Central memory CD8-positive, alpha-beta T cell (primary cell): ENCODE results near the gene CD52.

Source experiments
- ATAC-seq: fragments of 150-1000 bp; cut with Tn5 transposase; replicated peaks from 2 replicates; pipeline ENCODE4 v1.10.0; 2022; ENCODE audit warnings: mild to moderate bottlenecking, moderate FRiP score, moderate number of reproducible peaks; ENCODE audit not compliant: poor library complexity, severe bottlenecking; ENCODE audit errors: extremely low read depth
- DNase-seq, 2 donors: peaks; one replicate each; pipeline ENCODE4 v3.0.0; 2021; ENCODE audit warnings: low spot score in 2 of 2
- H3K27ac Mint-ChIP-seq: one replicate; pipeline ENCODE4 v1.8.0; 2022; ENCODE audit warnings: low read depth, mild to moderate bottlenecking, moderate library complexity, mixed read lengths
- H3K27me3 Mint-ChIP-seq: one replicate; pipeline ENCODE4 v1.8.0; 2022; ENCODE audit warnings: mixed read lengths
- H3K36me3 Mint-ChIP-seq: one replicate; pipeline ENCODE4 v1.8.0; 2022; ENCODE audit warnings: mild to moderate bottlenecking, moderate library complexity, mixed read lengths; ENCODE audit not compliant: insufficient read depth
- H3K4me1 Mint-ChIP-seq: one replicate; pipeline ENCODE4 v1.8.0; 2022; ENCODE audit warnings: mixed read lengths
- H3K4me3 Mint-ChIP-seq: one replicate; pipeline ENCODE4 v1.8.0; 2022; ENCODE audit warnings: mild to moderate bottlenecking, moderate library complexity, mixed read lengths
- H3K9me3 Mint-ChIP-seq: one replicate; pipeline ENCODE4 v1.8.0; 2022; ENCODE audit warnings: mixed read lengths

CD52 gene

DNA sequence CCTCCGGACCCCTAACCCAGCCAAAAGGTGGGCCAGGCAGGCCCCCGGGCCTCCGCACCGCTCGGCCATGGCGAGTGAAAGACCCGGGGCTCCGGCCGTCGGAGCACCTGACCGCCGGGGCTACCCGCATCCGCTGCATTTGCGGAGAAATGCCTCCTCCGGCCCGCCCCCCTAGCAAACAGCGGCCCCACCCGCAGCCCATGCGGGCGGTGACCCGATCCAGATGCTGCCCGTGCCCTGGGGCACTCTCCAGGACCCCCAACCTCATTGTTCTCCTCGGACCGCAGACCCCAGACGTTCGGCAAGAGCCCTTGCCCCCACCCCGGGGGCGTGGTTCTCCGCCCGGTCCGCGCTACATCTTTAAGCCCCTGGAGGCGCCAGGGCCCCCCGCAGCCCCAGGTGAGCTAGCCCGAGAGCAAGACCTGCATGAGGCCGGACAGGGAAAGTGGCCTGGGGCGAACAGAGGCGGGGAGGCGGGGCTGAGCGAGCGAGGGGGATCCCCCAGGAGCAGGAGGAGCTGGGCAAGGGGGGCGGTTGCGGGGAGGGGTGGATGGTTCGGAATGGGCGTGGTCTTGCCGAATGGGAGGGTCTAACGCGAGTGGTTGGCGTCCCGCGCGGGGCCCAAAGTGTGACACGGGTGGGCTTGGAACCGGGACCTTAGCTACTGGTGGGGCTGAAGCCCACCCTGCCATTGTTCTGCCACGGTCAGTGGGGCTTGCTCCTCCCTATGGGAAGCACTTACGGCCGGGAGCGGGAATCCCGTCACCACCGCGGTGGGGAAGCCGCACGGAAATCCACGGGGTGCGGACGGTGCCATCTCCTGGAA is 42.4 kb downstream of the CD52 start:
- Mint-ChIP-seq H3K4me3 (peak overlapping the region; percentile 69), H3K4me1 (peaks cover 51% of the 10 kb centered on the region), H3K36me3 (peaks cover 9% of the 10 kb centered on the region), H3K9me3 (no peaks in the 10 kb centered on the region), H3K27ac (peak overlapping the region; percentile 52), H3K27me3 (peaks cover 61% of the 10 kb centered on the region)
- ATAC-seq = no peak
- DNase-seq = no peak

DNA sequence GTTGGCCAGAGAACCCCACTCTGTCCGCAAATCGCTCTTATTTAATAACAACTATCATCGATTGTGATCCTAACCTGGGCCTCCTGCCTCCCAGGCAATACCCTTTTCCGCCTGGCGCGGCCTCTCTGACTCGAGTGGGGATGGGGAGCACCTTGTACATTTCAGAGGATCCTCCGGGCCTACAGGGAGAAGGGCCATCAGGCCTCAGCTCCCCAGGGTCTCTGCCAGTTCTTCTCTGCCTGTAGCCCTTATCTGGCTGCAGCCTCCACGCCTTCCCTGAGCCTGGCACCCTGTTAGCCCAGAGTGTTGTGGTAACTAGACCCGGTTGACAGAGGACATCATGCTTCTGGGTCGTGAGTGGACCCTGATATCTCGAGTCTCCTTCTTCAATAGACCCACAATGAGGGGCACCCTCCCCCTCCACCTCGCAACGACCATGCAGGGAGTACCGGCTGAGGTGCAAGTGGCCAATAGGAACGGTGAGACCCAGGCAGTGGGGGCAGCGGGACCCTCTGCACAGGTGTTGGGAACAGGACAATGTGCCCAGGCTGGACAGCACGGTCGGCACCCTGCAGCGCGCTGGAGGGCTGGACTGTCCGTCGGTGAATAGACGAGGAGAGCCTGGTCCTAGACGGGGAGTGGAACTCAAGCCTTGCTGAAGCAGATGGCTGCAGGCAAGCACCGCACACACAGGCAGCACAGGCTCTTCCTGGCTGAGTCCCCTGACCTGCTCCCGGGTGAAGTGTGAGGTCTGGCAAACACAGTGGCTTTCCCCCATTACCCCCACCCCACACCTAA is 43.2 kb downstream of the CD52 start:
- Mint-ChIP-seq H3K4me1 (peaks cover 46% of the 10 kb centered on the region), H3K4me3 (peak overlapping the region; percentile 69), H3K27me3 (peaks cover 61% of the 10 kb centered on the region), H3K27ac (no peak overlapping the region), H3K9me3 (no peaks in the 10 kb centered on the region), H3K36me3 (peaks cover 9% of the 10 kb centered on the region)
- DNase-seq (no peak), ATAC-seq (no peak)

DNA sequence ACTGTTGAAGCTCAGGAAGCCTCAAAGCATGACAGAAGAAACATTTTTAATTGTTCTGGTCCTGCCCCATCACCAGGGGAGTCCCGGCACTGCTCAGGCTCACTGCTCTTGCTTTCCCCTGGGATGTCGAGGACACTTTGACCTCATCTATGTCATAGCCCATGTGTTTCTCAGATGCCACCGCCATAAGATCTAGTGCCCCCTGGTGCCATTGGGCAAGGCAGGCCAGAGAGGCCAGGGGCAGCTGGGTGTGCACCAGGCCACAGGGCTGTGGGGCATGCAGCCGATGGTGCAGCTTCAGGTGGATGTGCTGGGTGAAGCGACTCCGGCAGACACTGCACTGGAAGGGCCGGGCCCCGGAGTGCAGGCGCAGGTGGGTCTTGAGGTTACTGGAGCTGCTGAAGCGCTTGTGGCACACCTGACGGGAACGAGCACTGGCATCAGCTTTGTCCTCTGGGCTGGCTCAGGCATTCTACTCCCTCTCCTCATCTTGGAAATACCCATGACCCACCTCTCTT is 43.9 kb downstream of the CD52 start:
- ATAC-seq (no peak), DNase-seq (no peak)
- Mint-ChIP-seq H3K36me3 (peaks cover 9% of the 10 kb centered on the region), H3K4me1 (peaks cover 46% of the 10 kb centered on the region), H3K27ac (no peak overlapping the region), H3K27me3 (peaks cover 61% of the 10 kb centered on the region), H3K9me3 (no peaks in the 10 kb centered on the region), H3K4me3 (no peak overlapping the region)

DNA sequence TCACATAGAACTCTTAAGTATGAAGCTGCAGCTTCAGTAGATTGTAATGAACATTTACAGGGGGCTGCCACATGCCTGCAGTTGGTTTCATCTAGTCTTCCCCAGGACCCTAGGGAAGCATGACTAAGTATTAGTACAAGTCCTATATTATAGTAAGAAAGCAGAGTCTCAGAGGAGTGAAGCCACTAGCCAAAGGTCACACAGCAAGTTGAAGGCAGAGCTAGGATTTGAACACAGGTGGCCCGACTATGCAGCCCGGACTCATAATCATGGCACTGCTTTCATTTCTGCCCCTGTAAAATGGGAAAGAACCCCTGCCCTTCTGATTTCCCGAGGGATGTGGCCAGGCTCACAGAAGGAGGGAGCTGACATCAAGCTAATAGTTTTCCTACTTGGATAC is 44.6 kb downstream of the CD52 start:
- H3K27ac Mint-ChIP-seq = no peak overlapping the region
- peaks cover 9% of the 10 kb centered on the region for H3K36me3 Mint-ChIP-seq
- H3K4me3 Mint-ChIP-seq = no peak overlapping the region
- H3K9me3 Mint-ChIP-seq = no peaks in the 10 kb centered on the region
- ATAC-seq (no peak), DNase-seq (no peak)
- peaks cover 46% of the 10 kb centered on the region for H3K4me1 Mint-ChIP-seq
- H3K27me3 Mint-ChIP-seq = peaks cover 61% of the 10 kb centered on the region

DNA sequence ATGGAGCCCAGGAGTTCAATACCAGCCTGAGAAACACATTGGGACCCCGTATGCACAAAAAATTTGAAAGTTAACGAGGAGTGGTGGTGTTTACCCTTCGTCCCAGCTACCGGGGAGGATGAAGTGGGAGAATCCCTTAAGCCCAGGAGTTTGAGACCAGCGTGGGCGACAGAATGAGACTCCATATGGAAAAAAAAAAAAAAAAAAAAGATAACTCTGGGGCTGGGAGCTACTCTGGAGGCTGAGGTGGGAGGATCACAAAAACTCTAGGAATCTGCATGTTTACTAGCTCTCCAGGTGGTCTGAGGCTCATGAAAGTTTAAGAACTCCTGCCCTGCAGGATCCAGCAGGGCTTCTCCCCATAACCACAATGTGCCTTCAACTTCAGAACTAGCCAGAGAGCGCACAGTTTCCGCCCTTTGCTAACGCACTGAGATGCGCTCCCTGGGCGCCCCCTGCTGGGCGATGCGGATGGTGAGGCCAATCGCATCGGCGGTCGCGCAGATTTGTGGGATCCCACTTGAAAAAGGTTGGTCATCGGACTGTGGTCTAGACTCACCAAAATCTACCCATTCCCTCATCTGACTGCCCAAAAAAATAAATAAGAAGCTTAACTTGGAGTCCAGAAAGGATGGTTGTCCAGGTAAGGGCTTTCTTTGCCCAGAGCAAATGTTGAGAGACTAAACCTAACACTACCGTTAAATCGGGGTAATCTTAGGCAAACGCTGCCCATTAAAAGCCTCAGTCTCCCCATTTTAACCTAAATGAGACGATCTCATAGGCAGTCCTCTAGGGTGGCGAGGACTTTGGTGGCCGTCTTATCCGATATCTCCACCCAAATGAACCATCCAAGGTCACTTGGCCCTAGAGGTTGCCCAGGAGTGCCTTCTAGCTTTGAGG is 46.0 kb downstream of the CD52 start:
- peak; percentile 78 for ATAC-seq
- Mint-ChIP-seq H3K4me1 (peaks cover 41% of the 10 kb centered on the region), H3K27me3 (peaks cover 58% of the 10 kb centered on the region), H3K27ac (no peak overlapping the region), H3K9me3 (no peaks in the 10 kb centered on the region), H3K36me3 (peaks cover 8% of the 10 kb centered on the region), H3K4me3 (peak overlapping the region; percentile 25)
- DNase-seq = peak; percentile 73 to 83

DNA sequence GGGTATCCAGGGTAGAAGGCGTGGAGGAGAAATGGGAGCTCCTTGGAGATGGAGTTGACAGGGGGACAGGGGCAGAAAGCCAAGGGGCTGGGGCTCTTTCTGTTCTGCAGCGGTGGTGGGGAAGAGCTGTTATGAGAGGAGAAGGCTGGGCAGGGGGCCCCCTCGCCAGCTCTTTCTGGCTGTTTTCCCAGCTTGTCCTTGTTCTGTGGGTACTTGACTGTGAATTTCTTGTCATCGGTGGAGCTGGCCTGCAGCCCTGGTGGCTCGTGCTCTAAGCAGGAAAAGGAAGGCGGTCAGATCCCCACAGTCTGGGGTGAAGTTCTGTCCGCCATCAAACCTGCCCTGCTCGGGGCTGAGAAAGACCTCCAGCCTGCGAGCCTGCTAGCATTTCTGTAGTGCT is 47.2 kb downstream of the CD52 start:
- ATAC-seq = no peak
- Mint-ChIP-seq H3K4me3 (no peak overlapping the region), H3K36me3 (peaks cover 8% of the 10 kb centered on the region), H3K4me1 (peaks cover 34% of the 10 kb centered on the region), H3K27me3 (peaks cover 47% of the 10 kb centered on the region), H3K27ac (no peak overlapping the region), H3K9me3 (no peaks in the 10 kb centered on the region)
- no peak for DNase-seq

DNA sequence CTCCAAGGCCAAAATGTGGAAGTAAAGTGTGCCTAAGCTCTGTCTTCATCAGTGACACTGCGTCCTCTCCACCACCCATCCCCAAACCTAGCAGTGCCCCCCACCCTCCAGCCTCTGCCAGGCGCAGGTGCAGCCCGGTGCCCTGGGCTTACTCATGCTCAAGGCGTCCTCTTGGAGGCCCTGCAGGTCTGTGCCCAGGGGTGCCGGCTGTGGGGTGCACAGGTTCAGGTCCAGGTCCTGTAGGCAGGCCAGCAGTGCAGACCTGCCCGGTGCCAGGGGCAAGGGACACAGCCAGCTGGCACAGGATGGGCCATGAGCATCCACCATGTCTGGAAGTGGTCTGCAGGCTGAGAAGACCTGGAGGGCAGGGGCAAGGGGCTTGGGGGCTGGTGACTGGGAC is 49.7 kb downstream of the CD52 start:
- DNase-seq = no peak
- Mint-ChIP-seq H3K4me3 (no peak overlapping the region), H3K27me3 (peaks cover 22% of the 10 kb centered on the region), H3K27ac (no peak overlapping the region), H3K36me3 (peaks cover 3% of the 10 kb centered on the region), H3K9me3 (peaks cover 5% of the 10 kb centered on the region), H3K4me1 (peaks cover 36% of the 10 kb centered on the region)
- ATAC-seq = no peak

DNA sequence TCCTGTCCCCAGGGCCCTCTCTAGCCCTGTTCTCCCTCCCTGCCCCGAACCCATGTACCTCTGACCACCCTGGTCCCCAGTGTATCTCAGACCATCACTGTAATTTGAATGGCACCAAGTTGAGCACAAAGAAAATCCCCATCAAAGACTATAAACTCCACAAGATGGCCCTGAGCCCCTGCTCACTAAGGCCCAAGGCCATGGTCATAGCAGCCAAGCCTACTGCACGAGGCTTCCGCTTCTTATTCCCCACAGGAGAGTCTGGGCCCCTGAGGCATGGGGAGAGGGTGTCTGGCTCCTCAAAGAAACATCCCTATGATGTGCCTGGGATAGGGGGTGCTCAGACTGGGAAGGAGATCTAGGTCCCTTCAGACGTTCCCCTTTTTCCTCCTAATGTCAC is 50.2 kb downstream of the CD52 start:
- peaks cover 40% of the 10 kb centered on the region for H3K4me1 Mint-ChIP-seq
- peaks cover 4% of the 10 kb centered on the region for H3K36me3 Mint-ChIP-seq
- H3K27ac Mint-ChIP-seq = no peak overlapping the region
- ATAC-seq (no peak), DNase-seq (no peak)
- peaks cover 16% of the 10 kb centered on the region for H3K27me3 Mint-ChIP-seq
- H3K9me3 Mint-ChIP-seq = peaks cover 5% of the 10 kb centered on the region
- no peak overlapping the region for H3K4me3 Mint-ChIP-seq

DNA sequence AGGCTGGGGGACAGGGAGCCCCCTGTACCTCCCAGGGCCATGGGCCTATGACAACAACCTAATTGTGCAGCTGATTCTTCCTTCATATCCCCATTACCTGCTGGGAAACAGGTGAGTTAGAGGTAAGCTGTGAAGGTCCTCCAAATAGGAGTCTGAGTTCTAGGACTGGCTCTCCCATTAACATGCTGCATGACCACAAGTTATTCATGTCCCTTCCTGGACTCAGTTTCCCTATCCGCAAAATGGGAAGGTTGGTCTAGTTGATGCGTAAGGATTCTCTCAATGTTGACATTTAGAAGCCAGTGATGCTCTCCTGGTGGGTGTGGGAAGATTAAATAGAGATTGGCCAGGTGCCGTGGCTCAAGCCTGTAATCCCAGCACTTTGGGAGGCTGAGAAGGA is 50.7 kb downstream of the CD52 start:
- Mint-ChIP-seq H3K4me3 (no peak overlapping the region), H3K36me3 (peaks cover 4% of the 10 kb centered on the region), H3K27me3 (peaks cover 11% of the 10 kb centered on the region), H3K4me1 (peaks cover 40% of the 10 kb centered on the region), H3K9me3 (peaks cover 5% of the 10 kb centered on the region), H3K27ac (no peak overlapping the region)
- no peak for DNase-seq
- ATAC-seq = no peak
